Breast epithelium (tissue), 3 donors: ENCODE measurements around the gene TOPBP1.

Experiments
- POLR2AphosphoS5 ChIP-seq, 3 donors: sonication (generic); formaldehyde crosslinking; IDR thresholded peaks; one replicate each; pipeline ENCODE4 v1.6.1; 2017; ENCODE audit warnings: antibody characterized with exemption in 3 of 3
- TF ChIP-seq, protein P1 (sequence below), 3 donors: fragments of 450-650 bp; IDR thresholded peaks; one replicate each; pipeline ENCODE4 v1.5.1; 2016 to 2017; ENCODE audit warnings: antibody characterized with exemption in 3 of 3, mild to moderate bottlenecking in 3 of 3, moderate library complexity in 3 of 3

DNA sequence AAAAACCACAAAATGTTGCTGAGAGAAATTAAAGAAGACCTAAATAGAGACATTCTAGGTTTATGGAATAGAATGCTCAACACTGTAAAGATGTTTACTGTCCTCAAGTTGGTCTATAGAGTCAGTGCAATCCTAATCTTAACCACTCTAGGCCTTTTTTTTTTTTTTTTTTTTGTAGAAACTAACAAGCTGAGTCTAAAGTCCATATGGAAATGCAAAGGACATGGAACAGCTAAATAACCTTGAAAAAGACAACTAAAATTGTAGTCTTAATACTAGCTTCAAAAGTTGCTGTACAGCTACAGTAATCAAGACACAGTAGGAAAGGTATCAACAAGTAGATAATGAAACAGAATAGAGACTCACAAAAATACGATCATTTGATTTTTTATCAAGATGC is 55.4 kb downstream of the TOPBP1 start:
- TF ChIP-seq, protein P1, sequence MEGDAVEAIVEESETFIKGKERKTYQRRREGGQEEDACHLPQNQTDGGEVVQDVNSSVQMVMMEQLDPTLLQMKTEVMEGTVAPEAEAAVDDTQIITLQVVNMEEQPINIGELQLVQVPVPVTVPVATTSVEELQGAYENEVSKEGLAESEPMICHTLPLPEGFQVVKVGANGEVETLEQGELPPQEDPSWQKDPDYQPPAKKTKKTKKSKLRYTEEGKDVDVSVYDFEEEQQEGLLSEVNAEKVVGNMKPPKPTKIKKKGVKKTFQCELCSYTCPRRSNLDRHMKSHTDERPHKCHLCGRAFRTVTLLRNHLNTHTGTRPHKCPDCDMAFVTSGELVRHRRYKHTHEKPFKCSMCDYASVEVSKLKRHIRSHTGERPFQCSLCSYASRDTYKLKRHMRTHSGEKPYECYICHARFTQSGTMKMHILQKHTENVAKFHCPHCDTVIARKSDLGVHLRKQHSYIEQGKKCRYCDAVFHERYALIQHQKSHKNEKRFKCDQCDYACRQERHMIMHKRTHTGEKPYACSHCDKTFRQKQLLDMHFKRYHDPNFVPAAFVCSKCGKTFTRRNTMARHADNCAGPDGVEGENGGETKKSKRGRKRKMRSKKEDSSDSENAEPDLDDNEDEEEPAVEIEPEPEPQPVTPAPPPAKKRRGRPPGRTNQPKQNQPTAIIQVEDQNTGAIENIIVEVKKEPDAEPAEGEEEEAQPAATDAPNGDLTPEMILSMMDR (IDR thresholded peaks at IDR 0.05) = no peak
- no peak for TF ChIP-seq POLR2AphosphoS5 (IDR thresholded peaks at IDR 0.05)
